VCaP (cell line): Measurements from ENCODE around the gene ARFGAP3.
"Not testable (repeated sequence)": the region's sequence is repeated elsewhere in the genome, so short reads cannot be mapped to it uniquely, and the experiment has no call there.

Source experiments
- H3K27ac ChIP-seq: fragments of 450-650 bp; 2 replicates; pipeline ENCODE4 v1.5.1; 2017
- CTCF ChIP-seq: fragments of 450-650 bp; conservative IDR thresholded peaks from 2 replicates; pipeline ENCODE4 v1.5.1; 2017; ENCODE audit warnings: mild to moderate bottlenecking, moderate library complexity

The ARFGAP3 gene

GRCh38 chr22:42791721-42792452, 65.2 kb downstream of the ARFGAP3 start:
- H3K27ac ChIP-seq: no peak overlapping the region
- no peak for TF ChIP-seq CTCF

GRCh38 chr22:42788466-42788865, 68.6 kb downstream of the ARFGAP3 start:
- no peak for TF ChIP-seq CTCF
- no peak overlapping the region for H3K27ac ChIP-seq

GRCh38 chr22:42788021-42788420, 69.1 kb downstream of the ARFGAP3 start:
- no peak overlapping the region for H3K27ac ChIP-seq
- TF ChIP-seq CTCF: no peak

- no peak overlapping the region for H3K27ac ChIP-seq
- no peak for TF ChIP-seq CTCF
These were observed 69.7 kb downstream of the ARFGAP3 start for GRCh38 chr22:42787357-42787736.

GRCh38 chr22:42786606-42787356, 70.3 kb downstream of the ARFGAP3 start:
- H3K27ac ChIP-seq: no peak overlapping the region
- no peak for TF ChIP-seq CTCF

GRCh38 chr22:42785706-42786499, 71.2 kb downstream of the ARFGAP3 start:
- H3K27ac ChIP-seq: no peak overlapping the region
- no peak for TF ChIP-seq CTCF

- not testable (repeated sequence) for H3K27ac ChIP-seq
These were observed 74.8 kb downstream of the ARFGAP3 start for GRCh38 chr22:42782306-42782705.
